ENCODE measurements around the gene NDUFS2.

NDUFS2 gene

DNA sequence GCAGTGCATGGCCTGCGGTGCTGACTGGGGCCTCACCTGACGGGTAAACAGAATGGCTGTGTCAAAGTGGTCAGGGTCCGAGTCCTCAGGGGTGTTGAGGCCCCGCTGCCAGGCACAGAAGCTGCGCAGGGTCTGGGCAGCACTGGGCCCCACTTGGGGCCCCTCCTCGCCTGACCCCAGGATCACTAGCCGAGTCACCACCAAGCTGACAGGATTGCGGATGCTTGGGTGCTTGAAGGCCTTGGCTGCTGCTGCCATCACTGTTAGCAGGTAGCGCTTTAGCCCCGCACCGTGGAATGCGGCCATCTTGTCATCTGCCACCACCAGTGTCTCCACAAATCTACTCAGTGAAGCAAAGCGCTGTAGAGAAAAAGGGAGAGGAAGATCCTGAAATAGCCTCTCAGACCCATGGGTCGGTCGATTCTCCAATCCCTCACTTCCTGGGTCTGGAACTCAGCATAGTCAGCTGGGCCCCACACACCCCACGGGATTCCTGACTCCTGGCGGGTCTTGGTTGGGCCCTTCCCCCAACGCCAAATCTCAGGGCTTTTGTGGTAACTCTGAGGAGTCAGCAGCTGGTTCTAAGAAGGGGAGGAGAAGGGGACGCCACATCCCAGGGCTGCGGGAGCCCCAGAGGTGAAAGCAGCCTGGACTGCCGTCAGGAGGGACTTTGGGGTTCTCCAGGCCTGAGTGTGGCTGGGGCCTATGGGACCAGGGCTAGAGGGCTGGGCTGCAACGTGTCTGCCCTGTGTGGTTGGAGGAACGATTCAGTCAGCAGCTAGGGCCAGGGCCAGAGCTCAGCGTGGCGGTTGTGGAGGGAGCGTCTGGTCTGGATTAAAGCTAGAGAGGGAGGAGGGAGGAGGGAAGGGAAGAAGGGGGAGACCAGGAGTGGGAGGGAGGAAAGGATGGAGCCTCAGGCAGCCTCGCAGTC, 5.4 kb upstream of the NDUFS2 start:
- no peak for DNase-seq

DNA sequence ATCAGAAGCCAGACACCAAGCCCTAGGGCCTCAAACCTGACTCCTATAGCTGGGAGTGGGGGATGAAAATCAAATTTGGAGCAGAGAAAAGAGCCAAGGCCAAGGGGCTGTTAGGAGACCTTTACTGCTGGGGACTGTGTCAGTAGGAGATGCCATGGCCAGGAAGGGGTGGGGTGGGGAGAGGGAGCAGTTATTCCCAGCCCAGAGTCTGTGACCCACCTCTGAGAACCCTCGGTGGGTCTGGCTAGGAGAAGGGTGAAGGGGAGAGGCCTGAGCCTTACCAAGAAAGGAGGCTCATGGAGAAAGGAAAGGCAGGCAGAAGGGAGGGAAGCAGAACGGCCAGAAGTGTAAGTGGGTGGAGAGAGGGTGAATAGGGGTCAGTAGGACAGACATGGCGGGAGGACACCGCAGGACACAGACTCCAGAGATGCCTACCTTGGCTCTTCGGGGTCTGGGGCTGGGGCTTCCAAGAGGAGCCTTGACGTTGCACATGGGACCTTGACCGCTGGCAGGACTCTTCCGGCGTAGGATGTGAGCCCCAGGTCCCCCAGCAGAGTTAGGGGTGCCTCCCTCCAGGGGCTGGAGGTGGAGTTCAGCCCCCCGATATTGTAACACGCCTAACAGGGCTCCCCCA, 4.5 kb upstream of the NDUFS2 start:
- DNase-seq = no peak

DNA sequence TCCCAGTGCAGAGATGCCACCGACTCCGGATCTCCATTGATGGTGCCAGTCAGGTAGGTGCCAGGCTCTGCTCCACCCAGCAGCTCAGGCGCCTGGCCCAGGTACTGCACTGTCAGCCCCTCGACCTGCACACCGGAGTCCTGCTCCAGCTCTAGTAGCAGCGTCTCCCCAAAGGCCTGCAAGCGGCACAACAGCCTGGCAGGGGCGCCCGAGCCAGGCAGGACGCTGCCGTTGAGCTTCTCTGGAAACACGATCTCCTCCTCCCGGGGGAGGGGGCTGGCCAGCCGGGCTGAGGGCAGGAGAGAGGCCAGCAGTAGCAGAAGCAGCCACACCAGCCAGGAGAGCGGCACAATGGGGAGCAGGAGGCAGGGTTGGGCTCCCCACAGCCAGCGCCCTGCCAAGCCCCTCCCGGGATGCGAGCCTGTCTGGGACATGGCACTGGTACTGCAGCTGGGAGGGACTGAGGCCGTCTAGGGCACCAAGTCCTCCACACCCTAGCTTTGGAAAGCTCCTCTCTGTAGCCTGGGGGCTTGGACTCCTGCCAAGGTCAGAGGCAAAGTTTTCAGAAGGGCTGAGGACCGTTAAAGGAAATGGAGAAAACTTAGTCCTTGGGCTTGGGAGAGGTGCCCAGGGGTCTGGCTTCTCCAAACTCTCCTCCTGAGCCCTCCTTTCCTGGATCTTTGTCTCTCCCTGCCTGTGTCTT, 3.8 kb upstream of the NDUFS2 start:
- DNase-seq = no peak

DNA sequence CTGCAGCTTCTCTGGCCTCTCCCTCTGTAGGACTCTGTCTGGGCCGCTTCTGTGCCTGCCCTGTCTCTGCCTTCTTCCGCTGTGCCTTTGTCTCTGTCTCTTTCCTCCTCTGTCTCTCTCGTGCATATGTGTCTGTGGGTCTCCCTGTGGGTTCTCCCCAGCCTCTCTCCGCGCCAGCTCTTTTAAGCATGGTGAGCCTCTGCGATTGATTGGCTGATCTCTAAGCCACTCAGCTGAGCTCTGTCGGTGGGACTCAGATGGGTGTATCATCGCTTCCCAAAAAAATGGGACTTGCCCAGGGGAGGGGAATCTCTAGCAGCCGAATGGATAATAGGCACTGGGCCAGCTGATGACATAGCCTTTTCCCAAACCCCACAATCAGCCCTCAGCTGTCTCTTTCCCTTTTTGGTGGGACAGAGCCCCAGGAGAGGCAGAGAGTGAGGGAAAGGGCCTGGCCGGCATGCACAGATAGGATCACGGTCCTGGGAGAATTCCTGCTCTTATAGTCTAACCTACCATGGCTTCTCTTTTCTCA, 3.2 kb upstream of the NDUFS2 start, which contains the start of gene ADAMTS4:
TSS of gene ADAMTS4 (minus strand) at position 158 of the 535 bp plus-strand sequence. CDS start 427 bp downstream, outside the sequence.
- no peak for DNase-seq

DNA sequence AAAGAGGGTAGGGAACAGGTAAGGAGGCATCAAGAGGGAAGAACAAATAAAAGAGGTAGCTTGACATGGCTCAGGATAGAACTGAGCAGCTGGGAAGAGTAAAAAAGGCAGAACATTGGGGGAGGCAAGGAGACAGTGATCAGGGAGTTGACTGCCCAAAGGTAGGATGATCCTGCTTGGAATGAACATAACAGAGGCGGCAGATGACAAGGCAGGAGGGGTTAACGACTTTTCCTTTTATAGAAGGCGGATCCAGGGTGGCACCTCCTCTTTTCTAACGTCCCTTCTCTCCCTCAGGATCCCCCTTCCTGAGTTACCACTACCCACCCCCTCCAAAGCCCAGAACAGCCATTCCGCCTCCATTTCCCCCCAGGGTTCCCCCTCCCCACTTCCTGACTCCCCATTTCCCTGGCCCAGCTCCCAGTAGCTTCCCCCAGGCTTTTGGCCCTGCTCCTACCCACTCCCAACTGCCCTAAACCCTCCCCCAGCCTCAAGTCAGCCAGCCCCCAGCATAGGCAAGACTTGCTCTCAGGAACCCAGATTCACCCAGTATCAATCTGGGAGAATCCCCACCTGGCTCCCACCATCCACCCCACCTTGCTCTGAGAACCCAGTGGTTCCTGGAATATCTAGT, 2.5 kb upstream of the NDUFS2 start:
- no peak for DNase-seq

DNA sequence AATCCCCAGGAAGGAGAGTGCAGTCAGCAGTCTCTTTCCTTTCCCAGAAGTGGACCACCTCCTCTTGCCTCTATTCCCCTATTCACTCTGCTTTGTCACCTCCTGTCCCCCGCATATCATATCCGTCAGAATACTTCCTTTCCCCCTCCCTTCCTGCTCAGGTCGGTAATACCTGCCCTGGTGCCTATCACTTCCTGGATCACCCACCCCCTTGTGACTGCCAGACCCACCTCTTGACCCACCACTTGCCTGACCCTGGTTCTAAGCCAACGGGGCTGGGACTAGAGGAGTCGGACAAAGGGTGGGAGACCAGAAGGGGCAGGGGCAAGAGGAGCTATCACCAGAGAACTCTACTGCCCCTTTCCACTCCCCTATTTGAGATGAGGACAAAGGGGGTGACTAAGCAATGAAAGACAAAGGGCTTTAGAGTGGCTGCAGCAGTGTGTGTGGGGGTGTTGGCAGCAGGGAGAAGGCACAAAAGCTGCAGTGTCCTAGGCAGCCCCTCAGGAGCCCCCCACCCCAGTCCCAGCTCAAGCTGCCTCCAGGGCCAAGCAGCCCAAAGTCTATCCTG, 1.7 kb upstream of the NDUFS2 start:
- DNase-seq = peak; percentile 37

DNA sequence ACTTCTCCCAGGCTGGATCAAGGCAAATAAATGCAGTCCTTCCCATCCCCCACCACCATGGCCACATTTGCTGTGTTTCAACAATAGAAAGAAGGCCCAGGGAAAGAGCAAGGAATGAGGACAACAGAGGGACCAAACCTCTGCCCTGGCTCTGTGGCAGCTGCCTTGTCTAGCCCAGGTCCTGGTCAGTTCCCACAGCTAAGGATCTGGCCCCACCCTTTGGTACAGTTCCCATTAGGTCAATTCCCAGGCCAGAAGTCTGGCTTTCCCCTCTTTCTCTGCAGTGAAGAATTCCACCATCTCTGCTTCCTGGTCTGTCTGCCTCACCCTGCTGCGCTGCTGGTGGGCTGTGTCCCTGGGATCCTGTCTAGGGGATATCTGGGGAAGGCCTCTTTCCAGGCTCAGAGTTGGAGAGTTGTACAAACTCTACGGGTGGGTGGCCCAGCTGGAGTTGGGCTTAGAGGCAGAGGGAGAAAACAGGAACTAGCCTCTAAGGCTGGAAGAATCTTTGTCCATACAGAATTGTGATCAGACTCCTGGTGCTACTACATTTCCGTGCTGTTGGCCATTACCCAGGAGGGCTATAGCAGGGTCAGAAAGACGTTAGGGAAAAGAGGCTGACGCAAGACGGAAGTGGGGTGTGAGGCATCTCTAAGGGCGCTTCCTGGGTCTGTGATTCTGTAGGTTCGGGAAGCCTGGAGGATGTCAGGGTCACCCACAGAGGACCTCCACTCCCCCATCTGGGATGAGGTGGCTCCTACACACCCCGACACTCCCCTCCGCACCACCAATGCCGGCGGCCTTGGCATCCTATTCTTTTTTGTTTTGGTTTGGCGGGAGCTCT, 953 bp upstream of the NDUFS2 start:
- DNase-seq = no peak

DNA sequence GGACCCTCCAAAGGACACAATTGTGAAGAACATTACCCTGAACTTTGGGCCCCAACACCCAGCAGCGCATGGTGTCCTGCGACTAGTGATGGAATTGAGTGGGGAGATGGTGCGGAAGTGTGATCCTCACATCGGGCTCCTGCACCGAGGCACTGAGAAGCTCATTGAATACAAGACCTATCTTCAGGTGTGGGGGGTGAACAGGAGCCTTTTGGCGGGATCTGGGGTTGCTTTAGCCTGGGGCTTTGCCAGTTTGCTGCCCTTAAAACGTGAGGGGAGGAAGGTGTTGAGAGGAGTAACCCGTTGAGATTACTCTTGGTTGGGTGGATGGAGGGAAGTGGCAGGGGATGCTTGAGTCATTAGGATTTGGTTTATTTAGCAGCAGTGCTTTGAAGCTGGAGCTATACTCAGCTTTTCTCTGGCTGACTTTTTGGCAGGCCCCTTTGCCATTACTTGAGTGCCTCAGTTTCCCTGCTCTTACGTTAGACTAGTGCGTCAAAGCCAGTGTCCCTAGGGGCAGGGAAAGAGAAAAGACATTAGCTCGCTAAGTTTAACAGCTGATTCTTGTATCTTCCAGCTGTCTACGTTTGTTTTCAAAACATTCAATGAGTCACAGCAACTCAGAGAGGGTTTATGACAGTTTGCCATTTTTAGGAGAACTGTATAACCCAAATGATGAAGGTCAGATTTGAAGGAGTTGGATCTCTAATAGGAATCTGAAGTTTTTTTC, 4.4 kb downstream of the NDUFS2 start:
- DNase-seq = no peak

DNA sequence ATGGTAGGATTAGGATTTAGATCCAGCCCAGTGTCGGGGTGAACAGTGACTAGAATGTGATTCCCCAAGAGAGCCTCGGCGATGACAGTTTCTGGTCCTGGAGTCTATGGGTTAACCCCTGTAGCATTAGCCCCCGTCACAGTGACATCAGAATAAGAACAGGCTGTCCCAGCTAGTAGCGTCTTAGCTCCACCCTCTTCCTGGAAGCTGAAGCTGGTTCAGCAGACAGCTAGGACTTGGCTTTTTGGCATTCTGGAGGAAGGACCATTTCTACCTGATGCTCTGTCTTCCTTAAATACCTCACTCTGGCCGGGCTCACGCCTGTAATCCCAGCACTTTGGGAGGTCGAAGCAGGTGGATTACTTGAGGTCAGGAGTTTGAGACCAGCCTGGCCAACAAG, 5.0 kb downstream of the NDUFS2 start:
- DNase-seq = no peak

DNA sequence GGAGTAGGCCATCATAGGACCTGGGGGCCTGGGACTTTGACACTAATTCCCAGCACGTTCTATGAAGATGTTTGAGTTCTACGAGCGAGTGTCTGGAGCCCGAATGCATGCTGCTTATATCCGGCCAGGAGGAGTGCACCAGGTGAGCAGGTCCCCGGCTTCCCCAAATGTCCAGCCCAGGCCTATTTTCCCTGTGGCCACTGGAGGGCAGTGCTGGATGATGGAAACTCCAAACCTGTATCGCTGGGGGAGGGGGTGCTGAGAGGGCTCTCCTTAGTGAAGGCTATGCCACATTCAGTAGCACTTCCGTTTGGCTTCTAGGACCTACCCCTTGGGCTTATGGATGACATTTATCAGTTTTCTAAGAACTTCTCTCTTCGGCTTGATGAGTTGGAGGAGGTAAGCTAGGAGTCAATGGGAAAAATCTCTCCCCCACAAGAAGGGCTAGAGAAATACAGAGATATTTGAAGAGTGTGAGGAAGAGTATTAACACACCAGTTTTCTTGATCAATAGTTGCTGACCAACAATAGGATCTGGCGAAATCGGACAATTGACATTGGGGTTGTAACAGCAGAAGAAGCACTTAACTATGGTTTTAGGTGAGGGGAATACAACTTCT, 7.7 kb downstream of the NDUFS2 start:
- peak; percentile 79 for DNase-seq

DNA sequence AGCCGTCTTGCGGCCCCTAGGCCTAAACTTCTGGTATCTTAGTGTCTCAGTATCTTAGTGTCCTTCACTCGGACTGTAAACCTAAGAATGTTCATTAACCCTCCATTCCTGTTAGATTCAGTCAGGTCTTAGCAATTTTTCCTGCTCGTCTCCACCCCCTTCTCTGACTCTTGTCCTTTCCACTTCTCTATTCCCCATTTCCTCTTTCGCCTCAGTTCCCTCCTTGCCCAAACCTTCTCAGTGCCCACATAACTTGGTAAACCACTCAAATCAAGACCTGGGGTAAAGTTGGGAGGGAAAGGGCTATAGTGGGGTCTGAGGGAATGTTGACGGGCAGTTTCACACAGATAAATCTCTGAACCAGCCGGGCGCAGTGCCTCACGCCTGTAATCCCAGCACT, 12.2 kb downstream of the NDUFS2 start:
- no peak for DNase-seq

DNA sequence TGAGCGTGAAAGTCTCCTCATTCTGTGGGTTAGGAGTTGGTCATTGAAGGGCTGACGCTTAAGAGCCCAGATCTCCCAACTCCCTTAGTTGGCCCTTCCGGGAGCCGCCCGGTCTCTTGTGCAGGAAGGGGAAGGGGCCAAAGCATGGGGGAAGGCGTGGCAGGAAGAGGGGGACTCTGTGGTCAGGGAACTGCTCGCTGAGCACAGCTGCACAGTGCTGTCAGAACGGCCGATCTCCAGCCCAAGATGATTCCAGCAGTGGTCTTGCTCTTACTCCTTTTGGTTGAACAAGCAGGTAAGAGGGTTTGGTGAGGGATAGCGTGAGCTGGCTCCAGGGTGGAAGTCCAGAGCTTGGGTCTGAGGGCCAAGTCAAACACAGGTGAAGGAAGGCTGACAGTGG, 12.9 kb downstream of the NDUFS2 start, which contains the start of gene FCER1G:
TSS of gene FCER1G (plus strand) at position 220 of the 400 bp plus-strand sequence. CDS start at position 247, 27 bp downstream.
- DNase-seq = no peak

DNA sequence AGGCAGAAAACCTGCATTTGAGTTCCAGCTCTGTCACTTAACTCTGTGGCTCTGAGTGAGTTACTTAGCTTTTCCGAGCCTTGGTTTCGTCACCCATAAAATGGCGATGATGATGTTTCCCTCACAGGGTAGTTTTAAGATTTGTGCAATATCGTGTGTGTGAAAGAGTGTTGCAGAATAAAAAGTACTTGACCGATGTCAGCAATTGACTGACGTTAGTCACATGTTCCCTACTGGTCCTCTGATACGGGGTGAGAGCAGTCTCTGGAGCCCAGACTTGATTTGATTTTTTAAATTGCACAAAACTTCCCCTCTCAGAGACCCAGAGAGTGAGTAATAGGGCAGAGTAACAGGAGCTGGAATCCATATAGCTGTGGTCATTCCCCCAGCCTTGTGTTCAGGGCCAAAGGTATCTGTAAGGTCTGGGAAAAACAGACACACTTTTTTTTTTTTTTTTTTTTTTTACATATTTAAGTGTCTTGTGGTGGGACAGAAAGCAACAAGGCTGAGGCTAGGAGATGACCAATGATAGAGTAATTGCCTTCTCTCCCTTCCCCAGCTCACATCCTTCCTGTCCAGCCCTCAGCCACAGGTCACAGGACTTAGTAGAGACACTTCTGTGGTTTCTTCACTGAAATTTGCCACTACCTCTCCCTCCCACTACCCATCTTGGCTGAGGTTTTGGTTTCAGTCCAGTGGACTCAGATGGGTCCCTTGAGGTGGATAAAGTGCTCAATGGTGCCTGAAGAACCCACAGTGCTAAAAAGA, 15.0 kb downstream of the NDUFS2 start:
- no peak for DNase-seq

DNA sequence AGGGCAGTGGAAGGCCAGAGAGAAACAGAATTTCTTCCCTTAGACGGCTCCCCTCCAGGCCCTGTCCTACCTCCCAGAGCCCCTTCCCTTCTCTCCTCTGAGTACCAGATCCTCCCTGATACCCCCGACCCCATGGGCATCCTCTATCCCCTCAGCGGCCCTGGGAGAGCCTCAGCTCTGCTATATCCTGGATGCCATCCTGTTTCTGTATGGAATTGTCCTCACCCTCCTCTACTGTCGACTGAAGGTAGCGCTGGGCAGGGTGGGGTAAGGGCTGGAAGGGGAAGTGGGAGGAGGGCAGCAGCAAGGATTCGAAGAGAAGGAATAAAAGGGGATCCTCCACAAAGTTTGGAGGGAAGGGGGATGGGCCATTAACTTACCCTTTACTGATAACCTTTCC, 15.7 kb downstream of the NDUFS2 start:
- DNase-seq = no peak

DNA sequence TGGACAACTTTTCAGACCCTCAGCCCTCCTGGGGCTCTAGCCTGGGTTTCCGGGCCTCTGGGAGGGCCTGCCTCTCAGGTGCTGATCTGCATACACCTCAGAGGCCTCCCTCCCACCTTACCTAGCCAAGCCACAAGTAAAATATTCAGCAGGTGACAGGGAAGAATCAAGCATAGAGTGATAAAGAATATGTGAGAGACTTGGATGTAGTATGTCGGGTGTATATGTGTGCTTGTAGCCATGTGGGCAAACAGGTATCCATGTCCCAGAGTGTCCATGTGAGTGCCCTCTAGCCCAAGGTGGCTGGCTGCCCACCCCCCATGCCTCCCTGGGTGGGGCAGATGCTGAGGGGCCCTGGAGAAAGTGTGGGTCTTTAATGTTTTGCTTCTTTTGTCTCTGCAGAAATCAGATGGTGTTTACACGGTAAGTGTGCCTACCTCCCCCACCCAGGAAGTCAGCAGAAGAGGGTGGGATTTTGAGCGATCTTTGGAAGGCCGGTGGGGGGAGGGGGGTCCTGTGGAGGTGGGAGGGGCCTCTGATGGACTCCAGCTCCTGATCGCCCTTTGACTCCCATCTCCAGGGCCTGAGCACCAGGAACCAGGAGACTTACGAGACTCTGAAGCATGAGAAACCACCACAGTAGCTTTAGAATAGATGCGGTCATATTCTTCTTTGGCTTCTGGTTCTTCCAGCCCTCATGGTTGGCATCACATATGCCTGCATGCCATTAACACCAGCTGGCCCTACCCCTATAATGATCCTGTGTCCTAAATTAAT, 16.3 kb downstream of the NDUFS2 start:
- DNase-seq = peak; percentile 33

DNA sequence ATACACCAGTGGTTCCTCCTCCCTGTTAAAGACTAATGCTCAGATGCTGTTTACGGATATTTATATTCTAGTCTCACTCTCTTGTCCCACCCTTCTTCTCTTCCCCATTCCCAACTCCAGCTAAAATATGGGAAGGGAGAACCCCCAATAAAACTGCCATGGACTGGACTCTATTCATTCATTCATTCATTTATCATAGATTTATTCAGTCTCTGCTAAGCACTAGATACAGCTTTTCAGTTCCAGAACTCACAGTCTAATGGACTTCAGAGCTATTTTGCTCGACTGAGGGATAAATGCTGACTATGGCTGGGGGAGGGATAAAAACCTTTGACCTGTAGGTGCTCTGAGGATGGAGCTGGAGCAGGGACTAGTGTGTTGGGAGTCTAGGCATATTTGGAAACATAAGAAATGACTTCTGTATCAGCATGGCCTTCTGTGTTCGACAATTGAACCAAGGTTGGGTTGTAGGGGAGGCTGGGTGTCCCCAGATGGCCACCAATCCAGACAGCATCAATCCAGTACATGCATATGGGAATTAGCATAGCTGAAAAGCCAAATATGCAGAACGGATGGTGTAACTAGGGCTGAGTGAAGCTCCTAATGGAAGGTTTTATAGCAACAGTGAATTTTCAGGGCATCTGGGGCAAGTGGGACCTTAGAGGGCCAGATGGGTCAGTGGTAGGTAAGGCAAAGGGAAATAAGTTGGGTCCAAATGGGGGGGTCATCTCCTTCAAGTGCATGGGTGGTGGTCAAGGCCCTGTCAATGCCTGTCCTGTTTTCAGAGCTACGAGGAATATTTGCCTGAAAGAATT, 17.1 kb downstream of the NDUFS2 start:
- DNase-seq = no peak

DNA sequence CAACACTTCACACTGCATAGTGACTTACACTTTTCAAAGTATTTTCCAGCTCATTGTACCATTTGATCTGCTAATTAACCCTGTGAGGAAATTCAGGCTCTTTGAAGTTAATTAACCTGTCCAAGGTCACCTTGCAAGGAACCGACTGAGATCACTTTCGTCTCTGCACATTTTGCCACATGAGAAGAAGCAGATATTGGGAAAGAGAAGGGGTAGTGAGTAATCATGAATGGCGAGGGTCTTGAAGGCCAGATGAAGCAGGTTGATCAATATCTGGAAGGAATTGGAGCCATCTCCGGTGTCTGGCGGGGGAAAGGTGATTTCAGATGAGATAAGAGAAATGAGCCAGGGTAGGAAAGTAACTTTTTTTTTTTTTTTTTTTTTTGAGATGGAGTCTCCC, 17.8 kb downstream of the NDUFS2 start:
- no peak for DNase-seq

Measured in CD4-positive, alpha-beta T cell treated with Interleukin-6 for 4 hours (primary cell).